A549 (cell line): ENCODE data around the gene C2CD2. TPM values are rescaled to one million over a fixed set of nuclear protein-coding genes. Genes with fewer than 3 reads are reported as not detected.
A peak's percentile ranks its signal among the peaks of the same experiment; 100 is the strongest.

Experiments
- ATAC-seq, 2 experiments: fragments of 200-7000 bp in 1 of 2; fragments of >200 bp in 1 of 2; cut with Nextera tagmentation in 1 of 2; cut with Tn5 transposase in 1 of 2; 3 replicates each; pipeline versions ENCODE4 v1.8.0 to v1.9.1; 2018 to 2020; ENCODE audit warnings: mild to moderate bottlenecking in 1 of 2, moderate library complexity in 1 of 2
- CTCF ChIA-PET: fragments of 300-600 bp; sonication (Branson Sonifier 250); formaldehyde crosslinking; extraction: SDS; loops from one replicate; lab custom pipeline; 2021; ENCODE audit warnings: antibody characterized with exemption, inconsistent platforms; lab: Yijun Ruan, JAX
- POLR2A ChIA-PET: fragments of 350-600 bp; formaldehyde crosslinking; extraction: SDS; loops from one replicate; lab custom pipeline; 2021; ENCODE audit warnings: antibody characterized with exemption, inconsistent platforms; lab: Yijun Ruan, JAX
- DNase-seq, 2 experiments: peaks; one replicate each; pipeline versions ENCODE4 v3.0.0 to v3.0.0-alpha.2; 2011 to 2016; ENCODE audit warnings: low read depth in 1 of 2, low spot score in 1 of 2
- FAIRE-seq: peaks from 2 replicates; lab custom pipeline; 2011; peaks lifted over from hg19 to GRCh38; lab: Jason Lieb, UNC
- H3K27ac ChIP-seq, 2 experiments: fragments of >200 bp; sonication (Bioruptor Twin); formaldehyde crosslinking; 3 replicates each; pipeline ENCODE4 v1.5.1; 2016 to 2017
- H3K4me1 ChIP-seq: fragments of >200 bp; sonication (Bioruptor Twin); formaldehyde crosslinking; 3 replicates; pipeline ENCODE4 v1.6.1; 2016
- H3K4me2 ChIP-seq: fragments of >200 bp; sonication (Bioruptor Twin); formaldehyde crosslinking; 3 replicates; pipeline ENCODE4 v1.6.1; 2016
- H3K4me3 ChIP-seq: fragments of >200 bp; sonication (Bioruptor Twin); formaldehyde crosslinking; 3 replicates; pipeline ENCODE4 v1.5.1; 2016
- H3K9me3 ChIP-seq: fragments of >200 bp; sonication (Bioruptor Twin); formaldehyde crosslinking; 3 replicates; pipeline ENCODE4 v1.6.1; 2016
- CBX8 ChIP-seq: fragments of 200-600 bp; sonication (generic); IDR thresholded peaks from 2 replicates; pipeline ENCODE4 v1.6.1; 2016
- CHD4 ChIP-seq: fragments of 200-600 bp; sonication (generic); IDR thresholded peaks from 2 replicates; pipeline ENCODE4 v1.6.1; 2016; ENCODE audit warnings: antibody characterized with exemption, mild to moderate bottlenecking, borderline replicate concordance
- ELK1 ChIP-seq: fragments of 150-350 bp; IDR thresholded peaks from 2 replicates; pipeline ENCODE4 v1.6.1; 2014; ENCODE audit warnings: low read depth, mild to moderate bottlenecking, low read length
- ESRRA ChIP-seq: fragments of 150-350 bp; IDR thresholded peaks from 2 replicates; pipeline ENCODE4 v1.6.1; 2014; ENCODE audit warnings: mild to moderate bottlenecking, low read length, borderline replicate concordance
- FOSL2 ChIP-seq, 2 experiments: fragments of 450-650 bp in 1 of 2; fragments of >200 bp in 1 of 2; sonication (Bioruptor Twin) in 1 of 2; formaldehyde crosslinking; IDR thresholded peaks; 2 replicates each; pipeline versions ENCODE4 v1.5.0 to v1.6.1; 2016 to 2020; ENCODE audit warnings: mild to moderate bottlenecking in 1 of 2, moderate library complexity in 1 of 2
- FOXS1 ChIP-seq: fragments of 250-450 bp; sonication (Bioruptor Pico); IDR thresholded peaks from 2 replicates; pipeline ENCODE4 v1.5.0; 2020; ENCODE audit warnings: mild to moderate bottlenecking, moderate library complexity
- GATA3 ChIP-seq: IDR thresholded peaks from 2 replicates; pipeline ENCODE4 v1.6.1; 2012; ENCODE audit warnings: borderline replicate concordance
- HDAC2 ChIP-seq: fragments of 200-600 bp; sonication (generic); IDR thresholded peaks from 2 replicates; pipeline ENCODE4 v1.6.1; 2016
- HEYL ChIP-seq: fragments of 250-450 bp; sonication (Bioruptor Pico); IDR thresholded peaks from 2 replicates; pipeline ENCODE4 v1.8.0; 2021; ENCODE audit warnings: mild to moderate bottlenecking, moderate library complexity
- HMGXB4 ChIP-seq: fragments of 250-450 bp; sonication (Bioruptor Pico); IDR thresholded peaks from 2 replicates; pipeline ENCODE4 v1.5.0; 2021; ENCODE audit warnings: mild to moderate bottlenecking, moderate library complexity, borderline replicate concordance
- HOXA7 ChIP-seq: fragments of 250-450 bp; sonication (Bioruptor Pico); IDR thresholded peaks from 2 replicates; pipeline ENCODE4 v1.5.0; 2020; ENCODE audit warnings: mild to moderate bottlenecking, moderate library complexity
- HOXB5 ChIP-seq: fragments of 250-450 bp; sonication (Bioruptor Pico); IDR thresholded peaks from 2 replicates; pipeline ENCODE4 v1.5.0; 2020; ENCODE audit warnings: mild to moderate bottlenecking, moderate library complexity
- JUN ChIP-seq, 2 experiments: fragments of >200 bp; sonication (Bioruptor Twin); formaldehyde crosslinking; IDR thresholded peaks; 2 replicates in 1 of 2; 3 replicates in 1 of 2; pipeline ENCODE4 v1.6.1; 2016 to 2017
- KDM5A ChIP-seq: fragments of 200-600 bp; sonication (generic); IDR thresholded peaks from 2 replicates; pipeline ENCODE4 v1.6.1; 2016; ENCODE audit warnings: antibody characterized with exemption, mild to moderate bottlenecking
- MAFK ChIP-seq: fragments of 450-650 bp; IDR thresholded peaks from 2 replicates; pipeline ENCODE4 v1.6.1; 2014; ENCODE audit not compliant: partially characterized antibody
- NR3C1 ChIP-seq: fragments of >200 bp; sonication (Bioruptor Twin); formaldehyde crosslinking; IDR thresholded peaks from 3 replicates; pipeline ENCODE4 v1.6.1; 2017
- POLR2A ChIP-seq: IDR thresholded peaks from 2 replicates; pipeline ENCODE4 v1.6.1; 2012; ENCODE audit warnings: mild to moderate bottlenecking, low read length
- RFX5 ChIP-seq: fragments of 450-650 bp; IDR thresholded peaks from 2 replicates; pipeline ENCODE4 v1.7.1; 2014; ENCODE audit warnings: antibody characterized with exemption, mild to moderate bottlenecking, moderate library complexity
- SMC3 ChIP-seq: fragments of >200 bp; sonication (Bioruptor Twin); formaldehyde crosslinking; IDR thresholded peaks from 3 replicates; pipeline ENCODE4 v1.6.1; 2018; ENCODE audit warnings: inconsistent platforms
- SREBF2 ChIP-seq: fragments of 450-650 bp; IDR thresholded peaks from 2 replicates; pipeline ENCODE4 v1.6.1; 2014; ENCODE audit warnings: mild to moderate bottlenecking, moderate library complexity
- TP53 ChIP-seq: fragments of 250-450 bp; sonication (Bioruptor Pico); IDR thresholded peaks from 2 replicates; pipeline ENCODE4 v1.5.0; 2021; ENCODE audit warnings: mild to moderate bottlenecking, moderate library complexity
- ZNF302 ChIP-seq: fragments of 250-450 bp; sonication (Bioruptor Pico); IDR thresholded peaks from 2 replicates; pipeline ENCODE4 v1.9.0; 2021; ENCODE audit warnings: inconsistent platforms, mild to moderate bottlenecking, moderate library complexity
- WGBS: methylation state at CpG from one replicate; pipeline ENCODE4 v1.1.6; 2017; ENCODE audit errors: missing lambda C conversion rate; 5-methylcytosine and 5-hydroxymethylcytosine counted together
- polyA plus RNA-seq, 4 experiments: library from polyadenylated mRNA; depleted of rRNA in 3 of 4; stranded (reverse); fragments of >200 nt; fragmentation: RNase III in 1 of 4; extraction: RNeasy Plus Mini Kit Qiagen cat#74134 plus additional on column Dnase treatment in 1 of 4; gene quantifications; 2 replicates in 3 of 4; 3 replicates in 1 of 4; pipeline ENCODE4 v1.2.3, GENCODE V29; 2011 to 2017

C2CD2 gene
- polyA plus RNA-seq, 2 of the 4 experiments (the other 2 are of a cell fraction): 7.0 to 13.5 TPM

DNA sequence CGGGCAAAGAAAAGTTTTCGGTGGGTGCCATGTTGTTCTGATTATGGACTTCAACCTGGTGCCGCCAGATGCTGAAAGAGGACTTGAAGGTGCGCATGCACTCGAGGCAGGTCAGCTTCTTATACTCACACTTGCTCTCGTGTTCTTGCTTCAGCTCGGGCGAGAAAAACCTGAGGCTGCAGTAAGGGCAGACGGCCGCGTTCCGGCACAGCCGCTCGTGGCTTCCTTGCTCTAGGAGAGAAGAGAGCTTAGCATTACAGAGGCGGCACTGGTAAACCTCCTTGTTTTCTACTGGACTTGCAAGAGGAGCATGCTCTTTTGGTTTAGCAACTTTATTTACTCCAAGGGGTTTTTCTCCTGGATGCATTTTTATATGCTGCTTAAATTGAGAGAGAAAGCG is 37.8 kb upstream of the C2CD2 start (continued):
- no peak for TF ChIP-seq HOXB5 (CRISPR knock-in tag)

DNA sequence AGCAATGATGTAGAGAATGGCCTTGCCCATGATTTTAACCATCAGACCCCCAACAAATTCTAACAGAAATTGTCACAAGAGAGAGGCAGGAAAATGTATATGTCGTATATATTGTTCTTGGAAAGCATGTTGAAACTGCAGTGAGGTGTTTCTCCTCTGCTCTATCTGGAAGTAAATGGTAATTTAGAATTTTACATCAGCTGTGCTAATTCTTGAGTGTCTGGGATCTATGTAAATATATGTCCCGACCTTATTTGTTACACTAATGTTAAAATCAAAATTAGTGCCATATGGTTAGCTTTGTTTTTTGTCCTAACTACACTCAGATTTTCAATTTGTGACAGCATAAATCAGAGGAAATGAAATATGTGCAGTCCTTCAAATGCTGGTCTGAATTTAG is 35.9 kb upstream of the C2CD2 start:
- H3K4me1 ChIP-seq: no peaks in the 10 kb centered on the region
- H3K9me3 ChIP-seq: no peaks in the 10 kb centered on the region
- ATAC-seq: no peak
- TF ChIP-seq NR3C1: no peak
- no peak for DNase-seq
- ChIA-PET POLR2A (no interaction called here), CTCF (interaction anchor here (1.4 kb wide), 1 partner anchor 378 kb away, joined by 3 read pairs; no protein-coding TSS in a partner anchor)
- no peak overlapping the region for H3K4me3 ChIP-seq
- 71% methylated on average over 2 of the region's 2 CpGs for WGBS
- H3K27ac ChIP-seq: no peak overlapping the region
- no peak overlapping the region for H3K4me2 ChIP-seq
- no peak for FAIRE-seq

DNA sequence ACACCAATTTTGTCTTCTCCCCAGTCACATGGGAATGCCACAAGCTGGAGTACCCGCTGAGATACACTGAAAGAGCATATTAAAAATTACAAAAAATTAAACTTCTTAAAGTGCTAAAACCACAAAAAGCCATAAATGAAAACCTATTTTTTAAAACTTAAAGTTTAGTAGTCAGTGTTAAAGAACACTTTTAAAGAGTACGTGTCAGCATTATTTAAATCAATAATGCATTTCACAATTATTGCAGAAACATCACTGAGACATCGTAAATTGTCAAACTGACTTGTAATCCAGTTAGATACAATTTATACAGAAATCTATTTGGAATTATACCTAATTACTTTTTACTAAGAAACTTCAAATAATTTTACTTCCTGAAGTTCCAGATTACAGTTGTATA is 33.5 kb upstream of the C2CD2 start:
- H3K4me3 ChIP-seq: no peak overlapping the region
- no peak overlapping the region for H3K27ac ChIP-seq
- H3K9me3 ChIP-seq: no peaks in the 10 kb centered on the region
- DNase-seq (no peak), ATAC-seq (no peak), FAIRE-seq (no peak)
- no peak for TF ChIP-seq GATA3
- TF ChIP-seq MAFK: peak; percentile 77
- WGBS: 90% methylated on average over 3 of the region's 3 CpGs
- CTCF ChIA-PET: no interaction called here
- no peak overlapping the region for H3K4me2 ChIP-seq
- no peaks in the 10 kb centered on the region for H3K4me1 ChIP-seq
- POLR2A ChIA-PET: no interaction called here

GRCh38 chr21:41985662-41986416 is 32.0 kb upstream of the C2CD2 start:
- Histone ChIP-seq H3K4me2 (no peak overlapping the region), H3K4me1 (no peaks in the 10 kb centered on the region)
- 83% methylated on average over 6 of the region's 6 CpGs for WGBS

GRCh38 chr21:41983229-41983628 is 29.4 kb upstream of the C2CD2 start:
- Histone ChIP-seq H3K4me1 (no peaks in the 10 kb centered on the region), H3K9me3 (peaks cover 9% of the 10 kb centered on the region; the same call in 1 of the 3 replicates), H3K27ac (no peak overlapping the region), H3K4me3 (no peak overlapping the region), H3K4me2 (no peak overlapping the region)
- WGBS: 46% methylated on average over 1 of the region's 1 CpG
- no peak for FAIRE-seq
- ATAC-seq: no peak
- CTCF ChIA-PET: interaction anchor here (0.8 to 1.5 kb wide), 2 partner anchors 39 to 125 kb away, joined by 3 to 5 read pairs; no protein-coding TSS in a partner anchor
- POLR2A ChIA-PET: no interaction called here
- no peak for DNase-seq
- TF ChIP-seq TP53 (CRISPR knock-in tag) (no peak), KDM5A (no peak), FOSL2 (IDR thresholded peaks at IDR 0.05) (no peak), FOSL2 (CRISPR knock-in tag; IDR thresholded peaks at IDR 0.05) (no peak), CHD4 (no peak), HOXA7 (CRISPR knock-in tag) (no peak), RFX5 (no peak), CBX8 (no peak)

More at GRCh38 chr21:41985662-41986416, 32.0 kb upstream of the C2CD2 start:
- DNase-seq (no peak), ATAC-seq (no peak), FAIRE-seq (no peak)
- POLR2A ChIA-PET: no interaction called here
- H3K4me3 ChIP-seq: no peak overlapping the region
- H3K9me3 ChIP-seq: no peaks in the 10 kb centered on the region
- H3K27ac ChIP-seq: no peak overlapping the region
- CTCF ChIA-PET: interaction anchor here (0.6 kb wide), 1 partner anchor 129 kb away, joined by 3 read pairs; no protein-coding TSS in a partner anchor
- no peak for TF ChIP-seq POLR2A
- TF ChIP-seq ZNF302 (CRISPR knock-in tag): no peak
- TF ChIP-seq HEYL (CRISPR knock-in tag): no peak
- TF ChIP-seq HOXA7 (CRISPR knock-in tag): no peak
- TF ChIP-seq FOXS1 (CRISPR knock-in tag): no peak

GRCh38 chr21:41980561-41980960 is 26.7 kb upstream of the C2CD2 start:
- Histone ChIP-seq H3K9me3 (peaks cover 9% of the 10 kb centered on the region; the same call in 1 of the 3 replicates), H3K27ac (no peak overlapping the region), H3K4me2 (no peak overlapping the region), H3K4me1 (no peaks in the 10 kb centered on the region), H3K4me3 (no peak overlapping the region)
- no peak for ATAC-seq
- DNase-seq: no peak
- TF ChIP-seq HDAC2: no peak
- TF ChIP-seq CBX8: no peak
- TF ChIP-seq SREBF2: no peak
- TF ChIP-seq JUN (IDR thresholded peaks at IDR 0.05): no peak
- no peak for TF ChIP-seq HMGXB4 (CRISPR knock-in tag)
- no peak for TF ChIP-seq ESRRA
- TF ChIP-seq SMC3: no peak
- no peak for TF ChIP-seq ELK1
- FAIRE-seq: no peak
- POLR2A ChIA-PET: no interaction called here
- CTCF ChIA-PET: interaction anchor here (0.9 kb wide), 1 partner anchor 23 kb away, joined by 3 read pairs; no protein-coding TSS in a partner anchor
